CD4-positive, alpha-beta T cell treated with Interleukin-21 for 1 hour (primary cell): Measurements from ENCODE around the gene SLC6A19.
A peak's percentile ranks its signal among the peaks of the same experiment; 100 is the strongest.

Source experiments
- DNase-seq: peaks from one replicate; pipeline ENCODE4 v3.0.0-alpha.2; 2020

The SLC6A19 gene

GRCh38 chr5:1167361-1167727 is 34.1 kb upstream of the SLC6A19 start:
- no peak for DNase-seq

DNA sequence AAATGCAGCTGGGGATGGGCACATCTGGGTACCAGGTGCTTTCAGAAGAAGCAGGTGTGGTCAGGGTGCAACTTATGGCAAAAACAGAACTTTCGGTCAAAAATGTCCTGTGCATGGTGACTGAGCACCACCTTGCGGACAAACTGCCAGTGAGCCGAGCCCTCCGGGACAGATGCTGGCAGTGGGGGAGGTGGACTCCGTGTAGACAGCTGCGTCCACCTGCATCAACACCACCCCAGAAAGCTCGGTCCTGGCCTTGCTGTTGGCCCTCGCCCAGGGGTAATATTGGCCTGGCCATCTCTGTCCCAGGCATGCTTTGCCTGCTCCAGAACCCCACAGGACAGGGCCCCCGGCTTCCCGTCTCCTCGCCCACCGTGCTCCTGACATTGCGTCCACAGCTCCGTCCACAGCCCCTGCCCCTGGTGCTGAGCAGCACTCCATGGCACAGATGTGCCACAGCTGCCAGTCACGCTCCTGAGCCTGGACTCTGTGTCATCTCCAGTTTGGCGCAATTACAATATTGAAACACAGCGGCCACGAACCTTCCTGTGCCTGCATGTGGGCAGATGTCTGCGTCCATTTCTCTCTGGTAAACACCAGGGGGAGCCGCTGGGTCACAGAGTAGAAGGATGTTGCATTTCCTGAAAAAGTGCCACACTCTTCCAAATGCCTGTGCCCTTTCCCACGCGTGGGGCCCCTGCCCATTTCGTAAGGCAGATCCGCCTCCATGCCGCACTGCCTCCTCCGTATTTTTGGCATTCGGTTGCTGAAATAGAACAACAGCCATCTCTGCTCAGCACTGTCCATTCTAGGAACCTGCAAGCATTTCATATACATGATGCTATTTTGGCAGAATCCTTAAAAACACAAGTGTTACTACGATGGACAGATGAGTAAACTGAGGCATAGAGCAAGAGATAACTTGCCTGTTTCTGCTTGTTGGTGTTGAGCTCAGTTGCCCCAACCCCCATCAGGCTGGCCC is 33.4 kb upstream of the SLC6A19 start:
- DNase-seq, result peak; percentile 71

DNA sequence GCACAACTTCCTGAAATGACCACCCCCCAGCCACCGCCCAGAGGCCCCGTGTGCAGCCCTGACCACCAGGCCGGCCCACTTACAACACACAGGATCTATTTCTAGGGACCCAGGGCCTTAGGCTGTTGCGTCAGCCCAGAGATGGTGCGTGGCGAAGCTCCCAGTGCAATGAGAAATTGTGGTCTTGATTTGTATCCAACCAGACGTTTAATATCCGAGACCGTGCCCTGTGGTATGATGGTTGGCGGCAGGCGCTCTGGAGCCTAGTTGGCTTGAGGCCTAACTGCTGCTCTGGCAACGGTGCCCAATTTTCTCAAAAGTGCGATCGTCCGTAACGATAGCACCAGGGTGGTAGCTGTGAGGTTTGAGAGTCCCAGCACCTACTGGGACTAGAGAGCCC is 32.6 kb upstream of the SLC6A19 start:
- no peak for DNase-seq

- no peak for DNase-seq
Measured at GRCh38 chr5:1169211-1170115, 31.9 kb upstream of the SLC6A19 start.

DNA sequence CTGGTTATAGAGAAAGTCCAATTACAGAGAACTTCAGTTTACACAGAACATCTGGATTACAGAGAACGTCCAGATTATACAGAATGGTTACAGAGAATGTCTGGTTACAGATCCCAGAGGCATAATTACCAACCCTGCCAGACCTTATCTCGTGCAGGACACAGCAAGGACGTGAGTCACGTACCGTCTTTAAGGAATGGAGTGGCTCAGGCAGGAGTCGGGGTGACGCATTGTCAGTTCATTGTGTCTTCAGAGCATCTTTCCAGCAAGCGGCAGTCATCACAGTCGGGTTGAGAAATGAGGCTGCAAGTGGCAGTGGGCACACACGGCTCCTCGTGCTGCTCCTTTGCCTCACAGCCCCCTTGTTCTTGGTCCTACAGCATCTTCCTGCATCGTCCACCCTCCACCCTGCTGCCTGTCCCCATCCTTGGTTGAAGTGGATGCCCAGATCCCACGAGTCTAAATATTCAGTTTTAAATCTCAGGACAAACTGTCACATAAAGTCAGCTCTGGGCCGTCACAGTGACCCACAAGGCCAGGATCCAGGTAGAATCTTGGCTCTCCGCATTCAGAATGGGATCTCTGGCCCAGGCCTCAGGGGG is 30.0 kb upstream of the SLC6A19 start:
- no peak for DNase-seq

DNA sequence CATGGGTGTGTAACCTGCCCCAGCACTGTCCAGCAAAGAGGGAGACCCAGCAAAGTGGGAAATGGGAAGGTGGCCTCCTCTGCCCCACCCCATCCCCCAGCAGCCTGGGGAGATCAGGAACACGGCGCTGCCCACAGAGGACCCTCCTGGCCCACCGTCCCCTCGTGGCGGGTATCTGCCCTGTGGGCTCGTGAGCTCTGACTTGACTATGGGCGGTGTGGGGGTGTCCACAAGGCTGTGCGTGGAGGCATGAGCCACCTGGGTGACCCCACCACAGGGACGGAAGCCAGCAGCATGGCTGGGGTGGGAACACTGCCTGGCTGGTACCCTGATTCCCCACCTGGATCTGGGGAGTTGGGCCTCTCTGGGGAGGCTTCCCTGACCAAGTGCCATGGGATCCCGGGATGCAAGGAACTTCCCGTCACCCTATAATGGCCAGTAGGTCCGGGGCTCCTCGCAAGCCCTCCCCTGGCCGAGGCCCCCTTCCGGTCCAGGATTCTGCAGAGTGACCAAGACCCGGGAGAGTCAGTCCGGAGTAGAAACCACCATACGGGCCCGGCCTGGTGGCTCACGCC is 29.3 kb upstream of the SLC6A19 start:
- DNase-seq, result no peak

- peak; percentile 54 for DNase-seq
Measured at GRCh38 chr5:1172670-1173404, 28.6 kb upstream of the SLC6A19 start.

- no peak for DNase-seq
Measured at GRCh38 chr5:1173485-1174070, 27.8 kb upstream of the SLC6A19 start.

DNA sequence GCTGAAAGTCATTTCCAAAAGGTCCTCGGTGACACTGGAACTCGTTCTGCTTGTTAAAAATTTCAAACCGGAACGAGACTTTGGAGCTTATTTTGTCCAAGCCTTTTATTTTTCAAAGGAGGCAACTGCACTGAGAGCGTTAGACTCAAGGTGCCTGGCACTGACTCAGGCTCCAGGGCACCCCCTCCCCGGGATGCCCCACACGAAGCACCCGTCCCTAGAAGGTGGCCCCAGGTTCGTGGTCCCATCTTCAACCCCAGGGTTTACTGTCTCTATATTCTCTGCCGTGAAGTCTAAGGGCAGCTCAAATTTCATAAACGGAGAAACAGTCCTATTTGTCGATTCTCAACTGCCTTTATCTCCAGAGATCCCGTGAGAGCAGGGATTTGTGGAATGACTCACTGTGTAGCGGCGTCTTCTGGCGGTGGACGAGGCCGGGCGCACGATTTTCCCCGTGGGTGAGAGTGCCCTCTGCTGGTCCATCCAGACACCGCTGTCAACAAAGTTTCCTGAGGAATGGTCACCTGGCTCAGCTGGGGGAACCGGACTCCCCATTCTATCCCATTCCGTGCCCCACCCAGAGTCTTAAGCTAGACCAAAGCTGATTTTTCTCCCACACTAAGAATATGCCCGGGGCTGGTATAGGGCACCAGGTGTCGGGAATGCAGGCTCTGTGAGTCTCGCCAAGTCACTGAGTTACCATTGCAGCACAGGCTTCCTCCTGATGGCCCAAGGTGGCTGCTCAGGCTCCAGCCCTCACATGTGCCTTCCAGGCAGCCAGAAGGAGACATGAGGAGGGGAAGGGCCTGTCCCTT is 27.1 kb upstream of the SLC6A19 start:
- DNase-seq, result peak; percentile 28

DNA sequence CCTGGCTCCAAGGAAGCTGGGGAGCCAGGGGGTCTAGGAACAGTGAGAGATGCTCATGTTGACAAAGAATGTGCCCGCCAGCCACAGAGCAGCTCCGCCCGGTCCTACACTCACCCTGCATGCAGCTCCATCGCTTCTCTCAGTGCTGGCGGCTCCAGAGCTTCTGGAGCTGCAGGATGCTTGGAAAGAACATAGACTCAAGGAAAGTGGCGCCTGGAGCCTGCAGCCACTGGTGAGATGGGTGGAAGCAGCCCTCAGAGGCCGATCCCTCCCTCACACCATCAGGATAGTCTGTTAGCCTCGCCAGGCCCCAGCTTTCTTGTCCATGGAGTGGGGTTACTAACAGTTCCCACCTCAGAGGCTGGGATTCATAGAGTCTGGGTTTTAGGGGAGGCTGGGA is 26.4 kb upstream of the SLC6A19 start:
- no peak for DNase-seq

- no peak for DNase-seq
Measured at GRCh38 chr5:1175801-1176472, 25.5 kb upstream of the SLC6A19 start.

DNA sequence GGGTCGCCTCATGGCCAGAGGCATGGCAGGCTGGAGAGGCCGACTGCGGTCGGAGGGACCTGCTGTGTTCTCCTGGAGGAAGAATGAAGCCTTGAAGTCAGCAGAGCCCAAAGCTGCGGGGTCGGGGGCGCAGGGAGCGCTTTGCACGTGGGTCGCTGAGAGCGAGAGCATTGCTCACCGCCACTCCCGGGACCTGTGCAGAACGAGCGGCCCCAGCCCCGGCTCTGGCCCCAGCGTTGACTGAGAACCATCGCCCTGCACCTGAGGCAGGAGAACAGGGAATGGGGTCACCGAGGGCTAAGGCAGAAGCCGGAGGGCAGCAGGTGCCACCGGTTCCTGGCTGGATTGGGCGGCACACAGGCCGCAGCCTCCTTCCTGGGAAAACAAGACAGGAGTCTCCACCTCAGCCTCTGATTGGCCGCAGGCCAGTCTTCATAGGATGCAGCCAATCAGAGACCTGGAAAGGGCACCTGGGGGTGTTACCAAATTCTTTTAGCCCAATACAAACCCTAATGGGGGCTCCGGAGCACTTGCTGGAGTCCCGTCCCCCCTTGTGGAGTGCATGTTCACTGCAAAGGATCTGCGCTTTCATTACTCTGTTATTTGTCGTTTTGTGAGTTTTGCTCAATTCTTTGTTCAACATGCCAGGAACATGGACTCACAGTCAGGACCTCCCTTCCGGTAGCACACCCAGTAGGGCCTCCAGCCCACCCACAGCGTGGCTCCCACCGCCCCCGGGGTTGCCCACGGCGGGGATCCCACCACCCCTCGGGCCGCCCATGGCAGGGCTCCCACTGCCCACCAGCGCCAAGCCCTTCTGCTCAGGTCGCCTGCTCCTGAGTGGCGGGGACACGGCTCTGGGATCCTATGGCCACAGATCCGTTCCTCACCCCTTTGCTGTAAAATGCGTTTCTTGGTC is 24.7 kb upstream of the SLC6A19 start:
- no peak for DNase-seq

DNA sequence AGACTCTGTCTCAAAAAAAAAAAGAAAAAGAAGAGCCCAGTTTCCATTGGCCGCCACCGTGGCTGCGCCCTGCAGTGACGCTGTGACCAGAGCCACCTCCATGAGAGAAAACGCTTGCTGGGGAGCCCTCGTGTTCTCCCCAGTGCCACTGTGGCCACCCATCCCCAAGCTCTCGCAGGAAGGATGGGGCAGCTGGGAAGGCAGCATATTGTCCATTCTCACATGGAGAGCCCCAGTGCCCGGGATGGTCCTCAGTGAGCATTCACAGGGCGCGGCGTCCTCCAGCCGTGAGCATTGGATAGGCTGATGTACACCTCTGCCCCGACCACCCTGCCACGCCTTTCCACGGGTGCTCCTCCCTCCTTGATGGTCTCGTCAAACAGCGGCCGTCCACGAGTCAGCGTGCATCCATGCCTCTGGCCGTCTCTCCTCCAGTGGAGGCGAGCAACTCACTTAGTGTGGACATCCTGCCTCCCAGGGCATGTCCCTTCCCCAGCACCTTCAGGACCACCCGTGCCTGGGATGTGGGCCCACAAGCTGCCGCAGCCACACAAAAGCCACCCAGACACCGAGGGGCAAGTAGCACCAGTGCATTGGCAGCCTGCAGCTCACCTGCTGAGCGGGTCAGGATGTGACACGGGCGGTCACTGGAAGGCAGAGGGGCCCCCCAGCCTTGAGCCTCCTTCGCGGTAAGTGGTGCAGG is 23.4 kb upstream of the SLC6A19 start:
- DNase-seq, result no peak

GRCh38 chr5:1178529-1179382 is 22.6 kb upstream of the SLC6A19 start:
- no peak for DNase-seq

DNA sequence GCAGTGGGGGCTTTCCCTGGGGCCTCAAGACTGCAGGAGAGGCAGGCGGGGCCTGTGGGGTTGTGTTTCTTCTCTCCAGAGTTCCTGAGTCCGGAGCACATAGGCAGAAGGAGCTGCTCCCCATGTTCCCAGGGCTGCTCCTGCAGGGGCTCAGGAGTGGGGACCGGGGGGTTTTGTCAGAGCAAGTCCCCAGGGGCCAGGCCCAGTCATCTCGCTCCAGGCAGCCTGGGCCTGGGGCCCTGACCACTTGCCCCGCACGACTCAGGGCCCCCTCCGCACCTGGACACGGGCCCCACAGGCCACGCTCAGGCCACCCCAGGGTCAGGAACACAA is 22.0 kb upstream of the SLC6A19 start:
- DNase-seq, result no peak

DNA sequence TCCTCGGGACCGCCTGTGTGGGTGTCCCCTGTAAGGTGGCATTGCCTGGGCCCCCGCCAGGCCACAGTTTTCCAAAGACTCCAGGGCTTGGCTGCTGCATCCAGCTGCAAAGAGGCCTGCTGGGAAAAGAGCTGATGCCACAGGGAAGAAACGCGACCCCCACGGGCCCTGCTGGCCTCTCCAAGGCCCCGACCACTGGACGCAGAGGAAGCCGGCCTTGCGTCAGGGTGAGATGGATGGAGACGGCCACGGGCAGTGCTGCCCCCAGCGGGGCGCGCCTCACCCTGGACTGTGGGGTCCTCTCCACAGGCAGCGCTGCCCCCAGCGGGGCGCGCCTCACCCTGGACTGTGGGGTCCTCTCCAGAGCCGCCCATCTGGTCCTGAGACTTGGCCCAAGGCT is 21.3 kb upstream of the SLC6A19 start:
- no peak for DNase-seq

DNA sequence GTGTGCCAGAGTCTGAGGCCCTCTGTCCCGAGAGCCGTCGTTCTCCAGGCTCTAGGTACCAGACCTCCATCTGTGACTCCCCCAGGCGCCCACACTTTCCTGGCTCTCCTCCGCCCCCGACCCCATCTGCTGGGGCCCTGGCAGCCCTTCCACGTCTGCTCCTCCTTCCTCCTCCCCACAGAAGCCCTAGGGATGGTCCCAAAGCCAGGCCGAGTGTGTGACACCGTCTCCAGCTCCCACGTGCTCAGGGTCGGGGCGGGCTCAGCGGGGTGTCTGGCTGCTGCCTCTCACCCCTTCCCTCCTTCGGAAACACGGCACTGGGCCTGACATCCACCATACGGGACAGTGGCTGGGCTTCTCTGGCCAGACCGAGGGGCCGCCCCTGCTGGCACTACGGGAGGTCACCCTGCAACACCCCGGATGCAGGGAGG is 20.5 kb upstream of the SLC6A19 start:
- DNase-seq, result no peak
